ENCODE results near the gene MPC1. TPM values are rescaled to one million over a fixed set of nuclear protein-coding genes. Genes with fewer than 3 reads are reported as not detected.
"Not testable (repeated sequence)": the region's sequence is repeated elsewhere in the genome, so short reads cannot be mapped to it uniquely, and the experiment has no call there.

Gene MPC1
- total RNA-seq, 2 experiments from 2014 or later: 32.8 to 36.7 TPM

DNA sequence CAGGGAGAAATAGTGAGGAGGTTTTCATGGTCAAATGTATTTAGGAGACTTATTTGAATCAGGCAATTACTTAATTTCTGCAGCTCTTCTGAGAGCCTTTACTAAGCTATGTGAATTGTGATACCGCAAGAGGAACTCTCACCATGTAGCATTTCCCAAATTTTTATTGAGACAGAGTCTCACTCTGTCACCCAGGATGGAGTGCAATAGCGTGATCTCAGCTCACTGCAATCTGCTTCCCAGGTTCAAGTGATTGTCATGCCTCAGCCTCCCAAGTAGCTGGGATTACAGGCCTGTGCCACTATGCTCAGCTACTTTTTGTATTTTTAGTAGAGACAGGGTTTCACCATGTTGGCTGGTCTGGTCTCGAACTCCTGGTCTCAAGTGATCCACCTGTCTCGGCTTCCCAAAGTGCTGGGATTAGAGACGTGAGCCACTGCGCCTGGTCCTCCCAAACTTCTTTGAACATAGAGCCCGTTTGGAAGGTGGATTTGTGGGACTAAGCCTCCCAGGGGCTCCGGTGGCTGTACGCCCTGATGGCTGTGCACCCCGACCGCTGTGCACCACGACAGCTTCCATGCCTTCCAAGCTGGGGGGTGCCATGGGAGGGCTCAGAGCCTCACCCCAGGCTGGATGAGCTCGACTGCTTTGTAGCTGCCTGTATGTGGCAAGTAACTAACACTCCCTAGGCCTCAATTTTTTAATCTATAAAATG lies 5.7 kb upstream of the MPC1 start:
- CTCF ChIA-PET: interaction anchor here (1.0 to 2.6 kb wide), 2 partner anchors 13 to 113 kb away, joined by 4 to 14 read pairs; no protein-coding TSS in a partner anchor
- ATAC-seq: no peak
- H3K4me3 Mint-ChIP-seq: no peak overlapping the region

DNA sequence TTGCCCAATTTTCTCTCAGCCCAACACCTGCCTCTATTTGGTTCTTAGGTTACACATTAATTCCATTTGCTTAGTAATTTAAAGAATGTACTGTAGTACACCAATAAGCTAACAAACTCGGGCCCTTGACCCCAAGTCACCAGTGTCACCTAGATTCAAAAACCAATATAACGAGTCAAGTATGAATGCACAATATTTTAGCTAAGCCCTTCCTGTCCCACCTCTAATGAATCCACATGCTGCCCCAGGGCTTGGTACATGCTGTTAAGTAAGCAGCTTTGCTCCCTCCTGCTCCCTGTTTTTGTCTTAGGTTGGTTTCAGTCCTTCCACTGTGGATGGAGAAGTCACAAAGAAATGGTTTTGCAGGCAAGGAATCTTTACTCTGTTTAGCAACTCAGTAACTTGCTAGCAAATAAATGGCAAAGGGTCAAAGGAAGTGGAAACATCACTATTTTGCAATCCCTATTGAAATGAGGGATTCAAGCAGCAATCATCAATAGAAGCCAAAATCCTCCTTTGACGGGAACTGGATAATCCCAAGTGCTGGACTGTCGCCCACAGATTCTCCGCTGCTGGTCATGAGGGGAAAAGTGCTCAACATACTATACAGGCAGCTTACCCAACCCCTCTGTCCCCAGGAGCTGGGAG lies 5.0 kb upstream of the MPC1 start:
- ChIA-PET CTCF (interaction anchor here (1.0 to 2.6 kb wide), 2 partner anchors 13 to 112 kb away, joined by 4 to 14 read pairs; no protein-coding TSS in a partner anchor), POLR2A (no interaction called here)
- DNase-seq (no peak), ATAC-seq (no peak)
- Mint-ChIP-seq H3K27ac (no peak overlapping the region), H3K4me3 (no peak overlapping the region), H3K36me3 (ENCODE audit: low read depth) (no peaks in the 10 kb centered on the region), H3K4me1 (ENCODE audit: low read depth) (peaks cover 4% of the 10 kb centered on the region), H3K9me3 (ENCODE audit: insufficient read depth) (no peaks in the 10 kb centered on the region), H3K27me3 (ENCODE audit: low read depth) (peaks cover 7% of the 10 kb centered on the region)

More for the DNA sequence above, 5.7 kb upstream of the MPC1 start:
- Mint-ChIP-seq H3K9me3 (ENCODE audit: insufficient read depth) (no peaks in the 10 kb centered on the region), H3K4me1 (ENCODE audit: low read depth) (peaks cover 4% of the 10 kb centered on the region), H3K27ac (no peak overlapping the region), H3K27me3 (ENCODE audit: low read depth) (peaks cover 7% of the 10 kb centered on the region), H3K36me3 (ENCODE audit: low read depth) (no peaks in the 10 kb centered on the region)
- no peak for DNase-seq
- POLR2A ChIA-PET: no interaction called here

GRCh38 chr6:166387098-166387497 lies 4.4 kb upstream of the MPC1 start:
- ATAC-seq; POLR2A ChIA-PET; H3K36me3 Mint-ChIP-seq (ENCODE audit: low read depth); DNase-seq; H3K4me1 Mint-ChIP-seq (ENCODE audit: low read depth); H3K9me3 Mint-ChIP-seq (ENCODE audit: insufficient read depth); H3K4me3 Mint-ChIP-seq; H3K27me3 Mint-ChIP-seq (ENCODE audit: low read depth); H3K27ac Mint-ChIP-seq: not testable (repeated sequence)
- CTCF ChIA-PET: interaction anchor here (2.6 kb wide), 1 partner anchor 14 kb away, joined by 14 read pairs; no protein-coding TSS in a partner anchor

DNA sequence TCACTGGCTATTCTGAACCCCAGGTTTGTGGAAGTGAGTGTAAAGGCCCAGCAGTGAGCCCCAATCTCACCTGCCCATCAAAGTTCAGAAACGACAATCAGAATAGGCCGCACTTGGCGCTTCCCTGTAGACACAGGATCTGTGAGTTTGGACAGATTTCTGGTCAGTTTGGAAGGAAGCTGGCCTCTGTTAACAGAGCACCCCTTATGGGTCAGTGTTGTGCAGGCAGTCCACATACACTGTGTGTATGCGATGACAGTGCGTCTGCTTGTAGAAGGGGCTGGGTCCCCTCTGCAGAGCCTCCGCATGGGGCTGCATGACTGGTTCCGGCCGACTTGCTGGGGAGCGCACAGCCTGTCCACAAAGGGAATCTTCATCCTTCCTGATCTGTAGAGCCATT lies 3.4 kb upstream of the MPC1 start:
- CTCF ChIA-PET: no interaction called here
- no peak for ATAC-seq
- Mint-ChIP-seq H3K4me1 (ENCODE audit: low read depth) (peaks cover 13% of the 10 kb centered on the region), H3K27me3 (ENCODE audit: low read depth) (peaks cover 7% of the 10 kb centered on the region), H3K4me3 (no peak overlapping the region), H3K36me3 (ENCODE audit: low read depth) (no peaks in the 10 kb centered on the region), H3K27ac (no peak overlapping the region), H3K9me3 (ENCODE audit: insufficient read depth) (no peaks in the 10 kb centered on the region)
- no peak for DNase-seq
- POLR2A ChIA-PET: no interaction called here

GRCh38 chr6:166383802-166384363 lies 1.1 kb upstream of the MPC1 start:
- not testable (repeated sequence) for H3K36me3 Mint-ChIP-seq (ENCODE audit: low read depth); H3K27me3 Mint-ChIP-seq (ENCODE audit: low read depth)

GRCh38 chr6:166382500-166382932 lies 224 bp downstream of the MPC1 start:
- Mint-ChIP-seq H3K4me1 (ENCODE audit: low read depth) (peaks cover 16% of the 10 kb centered on the region), H3K4me3 (peak overlapping the region; percentile 94), H3K27me3 (ENCODE audit: low read depth) (no peaks in the 10 kb centered on the region), H3K27ac (peak overlapping the region; percentile 86), H3K9me3 (ENCODE audit: insufficient read depth) (no peaks in the 10 kb centered on the region), H3K36me3 (ENCODE audit: low read depth) (no peaks in the 10 kb centered on the region)
- ChIA-PET CTCF (no interaction called here), POLR2A (no interaction called here)
- ATAC-seq: peak; percentile 23
- no peak for DNase-seq

More at GRCh38 chr6:166383802-166384363, 1.1 kb upstream of the MPC1 start:
- not testable (repeated sequence) for H3K9me3 Mint-ChIP-seq (ENCODE audit: insufficient read depth); DNase-seq; ATAC-seq
- H3K27ac Mint-ChIP-seq: peak overlapping the region; percentile 85
- H3K4me3 Mint-ChIP-seq: peak overlapping the region; percentile 82
- ChIA-PET CTCF (interaction anchor here (1.1 to 1.5 kb wide), 3 partner anchors 17 to 108 kb away, joined by 3 to 6 read pairs (median 3); no protein-coding TSS in a partner anchor), POLR2A (interaction anchor here (0.7 to 1.0 kb wide), 2 partner anchors 9 to 32 kb away, joined by 3 to 4 read pairs; no protein-coding TSS in a partner anchor)
- H3K4me1 Mint-ChIP-seq (ENCODE audit: low read depth): peaks cover 16% of the 10 kb centered on the region

DNA sequence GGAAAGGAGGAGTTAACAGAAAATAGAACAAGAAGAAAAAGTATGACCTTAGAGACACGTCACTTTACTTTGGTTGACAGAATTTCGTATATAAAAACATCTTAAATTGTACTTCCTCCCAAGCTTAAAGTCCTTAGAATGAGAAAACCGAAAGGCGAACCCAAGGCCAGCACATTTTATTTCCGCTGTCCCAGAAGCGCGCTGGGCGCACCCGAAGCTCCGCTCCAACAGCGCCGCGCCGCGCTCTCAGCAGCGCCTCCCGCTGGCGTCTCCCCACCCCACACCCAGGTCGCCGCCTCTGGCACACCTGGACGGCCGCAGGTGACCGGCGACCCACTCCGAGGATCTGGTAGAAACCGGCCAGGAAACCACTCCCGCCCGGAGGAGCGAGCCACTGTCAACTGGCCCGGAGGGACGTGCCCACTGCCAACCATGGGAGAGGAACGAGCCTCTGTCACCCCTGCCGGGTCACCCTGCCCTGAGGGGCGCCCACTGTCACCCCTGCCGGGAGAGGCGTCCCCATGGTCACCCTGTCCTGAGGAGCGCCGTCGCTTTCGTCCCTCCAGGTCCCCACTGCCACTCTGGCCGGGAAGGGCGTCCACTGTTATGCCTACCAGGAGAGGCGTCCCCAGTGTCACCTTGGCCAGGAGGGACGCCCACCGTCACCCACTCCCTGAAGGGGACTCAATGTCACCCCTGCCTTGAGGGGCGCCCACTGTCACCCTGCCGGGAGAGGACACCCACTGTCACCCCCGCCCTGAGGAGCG lies 824 bp downstream of the MPC1 start:
- peak; percentile 43 for ATAC-seq
- POLR2A ChIA-PET: interaction anchor here (0.7 to 1.4 kb wide), 3 partner anchors 40 to 106 kb away, joined by 3 to 4 read pairs (median 3); no protein-coding TSS in a partner anchor
- H3K27ac Mint-ChIP-seq: peak overlapping the region; percentile 86
- CTCF ChIA-PET: interaction anchor here (0.6 to 5.2 kb wide), 44 partner anchors 8 to 148 kb away, joined by 3 to 55 read pairs (median 5); partner anchors contain the start of genes PRR18 and SFT2D1
- peak overlapping the region; percentile 94 for H3K4me3 Mint-ChIP-seq
- H3K27me3 Mint-ChIP-seq (ENCODE audit: low read depth): no peaks in the 10 kb centered on the region
- H3K36me3 Mint-ChIP-seq (ENCODE audit: low read depth): no peaks in the 10 kb centered on the region
- no peaks in the 10 kb centered on the region for H3K9me3 Mint-ChIP-seq (ENCODE audit: insufficient read depth)
- DNase-seq: peak; percentile 82
- peaks cover 16% of the 10 kb centered on the region for H3K4me1 Mint-ChIP-seq (ENCODE audit: low read depth)

GRCh38 chr6:166381381-166381732 lies 1.4 kb downstream of the MPC1 start:
- POLR2A ChIA-PET: interaction anchor here (0.7 to 1.4 kb wide), 3 partner anchors 40 to 105 kb away, joined by 3 to 4 read pairs (median 3); no protein-coding TSS in a partner anchor
- Mint-ChIP-seq H3K4me1 (ENCODE audit: low read depth) (peaks cover 16% of the 10 kb centered on the region), H3K36me3 (ENCODE audit: low read depth) (no peaks in the 10 kb centered on the region), H3K9me3 (ENCODE audit: insufficient read depth) (no peaks in the 10 kb centered on the region), H3K27me3 (ENCODE audit: low read depth) (no peaks in the 10 kb centered on the region), H3K4me3 (peak overlapping the region; percentile 94), H3K27ac (peak overlapping the region; percentile 86)
- ATAC-seq: no peak
- CTCF ChIA-PET: interaction anchor here (0.6 to 5.2 kb wide), 44 partner anchors 8 to 148 kb away, joined by 3 to 55 read pairs (median 5); partner anchors contain the start of genes PRR18 and SFT2D1
- DNase-seq: no peak

GRCh38 chr6:166379800-166380199 lies 2.9 kb downstream of the MPC1 start:
- Mint-ChIP-seq H3K27ac (no peak overlapping the region), H3K9me3 (ENCODE audit: insufficient read depth) (no peaks in the 10 kb centered on the region), H3K27me3 (ENCODE audit: low read depth) (no peaks in the 10 kb centered on the region), H3K36me3 (ENCODE audit: low read depth) (no peaks in the 10 kb centered on the region), H3K4me1 (ENCODE audit: low read depth) (peaks cover 16% of the 10 kb centered on the region), H3K4me3 (no peak overlapping the region)
- CTCF ChIA-PET: interaction anchor here (1.2 to 5.2 kb wide), 7 partner anchors 18 to 103 kb away, joined by 3 to 55 read pairs (median 32); partner anchors contain the start of gene PRR18
- POLR2A ChIA-PET: no interaction called here
- no peak for DNase-seq
- ATAC-seq: no peak

- Mint-ChIP-seq H3K4me3 (no peak overlapping the region), H3K27ac (no peak overlapping the region), H3K9me3 (ENCODE audit: insufficient read depth) (no peaks in the 10 kb centered on the region), H3K4me1 (ENCODE audit: low read depth) (peaks cover 14% of the 10 kb centered on the region), H3K36me3 (ENCODE audit: low read depth) (no peaks in the 10 kb centered on the region), H3K27me3 (ENCODE audit: low read depth) (no peaks in the 10 kb centered on the region)
- ATAC-seq (no peak), DNase-seq (no peak)
- ChIA-PET POLR2A (interaction anchor here (0.5 kb wide), 1 partner anchor 75 kb away, joined by 3 read pairs; no protein-coding TSS in a partner anchor), CTCF (interaction anchor here (0.8 to 5.2 kb wide), 7 partner anchors 12 to 102 kb away, joined by 3 to 55 read pairs (median 21); partner anchors contain the start of gene PRR18)
Measured at GRCh38 chr6:166379103-166379586, 3.6 kb downstream of the MPC1 start.

GRCh38 chr6:166377721-166378120 lies 5.0 kb downstream of the MPC1 start:
- ChIA-PET POLR2A (interaction anchor here (0.7 kb wide), 1 partner anchor 33 kb away, joined by 3 read pairs; no protein-coding TSS in a partner anchor), CTCF (interaction anchor here (4.9 to 5.2 kb wide), 3 partner anchors 23 to 101 kb away, joined by 39 to 55 read pairs (median 49); no protein-coding TSS in a partner anchor)
- H3K27me3 Mint-ChIP-seq (ENCODE audit: low read depth): no peaks in the 10 kb centered on the region
- no peak overlapping the region for H3K4me3 Mint-ChIP-seq
- no peaks in the 10 kb centered on the region for H3K36me3 Mint-ChIP-seq (ENCODE audit: low read depth)
- DNase-seq (no peak), ATAC-seq (no peak)
- H3K27ac Mint-ChIP-seq: no peak overlapping the region
- H3K4me1 Mint-ChIP-seq (ENCODE audit: low read depth): peaks cover 11% of the 10 kb centered on the region
- no peaks in the 10 kb centered on the region for H3K9me3 Mint-ChIP-seq (ENCODE audit: insufficient read depth)
